GM10266 (cell line): ENCODE data around the gene CPXM2.

Experiments used
- DNase-seq: peaks from one replicate; pipeline ENCODE4 v3.0.0; 2012; ENCODE audit errors: extremely low spot score
- TF ChIP-seq, protein P1 (sequence below): IDR thresholded peaks from 2 replicates; pipeline ENCODE4 v1.5.1; 2012; ENCODE audit warnings: mild to moderate bottlenecking, low read depth; ENCODE audit not compliant: control insufficient read depth, insufficient read depth; ENCODE audit errors: missing control alignments

CPXM2 gene

DNA sequence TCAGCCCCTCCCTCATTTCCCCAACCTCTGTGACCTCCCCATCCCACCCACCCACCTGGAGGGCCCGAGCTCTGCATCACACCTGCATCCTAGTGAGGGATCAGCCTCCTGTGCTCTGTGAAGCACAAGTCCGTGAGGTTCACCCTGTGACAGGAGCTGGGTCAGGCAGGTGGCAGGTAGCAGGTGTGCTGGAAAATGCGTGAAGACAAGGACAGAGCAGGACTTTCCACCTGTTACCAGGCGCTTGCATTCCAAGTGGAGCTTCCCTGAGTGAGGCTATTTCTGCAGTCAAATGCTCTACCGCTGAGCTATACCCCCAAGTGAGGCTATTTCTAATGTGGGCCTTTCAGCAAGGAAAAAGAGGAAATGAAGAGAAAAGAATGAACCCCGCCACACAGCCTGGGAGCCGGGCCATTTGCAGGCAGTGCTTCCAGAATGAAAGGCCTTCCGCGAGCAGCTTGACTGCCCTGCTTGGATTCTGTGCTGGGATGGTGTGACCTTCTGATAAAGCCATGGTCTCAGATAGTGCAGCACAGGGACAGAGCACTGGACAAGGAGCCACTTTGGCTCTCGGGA is 13.3 kb upstream of the CPXM2 start:
- TF ChIP-seq, protein P1, sequence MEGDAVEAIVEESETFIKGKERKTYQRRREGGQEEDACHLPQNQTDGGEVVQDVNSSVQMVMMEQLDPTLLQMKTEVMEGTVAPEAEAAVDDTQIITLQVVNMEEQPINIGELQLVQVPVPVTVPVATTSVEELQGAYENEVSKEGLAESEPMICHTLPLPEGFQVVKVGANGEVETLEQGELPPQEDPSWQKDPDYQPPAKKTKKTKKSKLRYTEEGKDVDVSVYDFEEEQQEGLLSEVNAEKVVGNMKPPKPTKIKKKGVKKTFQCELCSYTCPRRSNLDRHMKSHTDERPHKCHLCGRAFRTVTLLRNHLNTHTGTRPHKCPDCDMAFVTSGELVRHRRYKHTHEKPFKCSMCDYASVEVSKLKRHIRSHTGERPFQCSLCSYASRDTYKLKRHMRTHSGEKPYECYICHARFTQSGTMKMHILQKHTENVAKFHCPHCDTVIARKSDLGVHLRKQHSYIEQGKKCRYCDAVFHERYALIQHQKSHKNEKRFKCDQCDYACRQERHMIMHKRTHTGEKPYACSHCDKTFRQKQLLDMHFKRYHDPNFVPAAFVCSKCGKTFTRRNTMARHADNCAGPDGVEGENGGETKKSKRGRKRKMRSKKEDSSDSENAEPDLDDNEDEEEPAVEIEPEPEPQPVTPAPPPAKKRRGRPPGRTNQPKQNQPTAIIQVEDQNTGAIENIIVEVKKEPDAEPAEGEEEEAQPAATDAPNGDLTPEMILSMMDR = no peak
- no peak for DNase-seq

- no peak for DNase-seq
Measured at GRCh38 chr10:123903621-123904020, 12.0 kb upstream of the CPXM2 start.

GRCh38 chr10:123901621-123902020 is 10.0 kb upstream of the CPXM2 start:
- no peak for DNase-seq

More at GRCh38 chr10:123903621-123904020, 12.0 kb upstream of the CPXM2 start:
- TF ChIP-seq, protein P1 = no peak

GRCh38 chr10:123897146-123897545 is 5.5 kb upstream of the CPXM2 start:
- no peak for DNase-seq
- TF ChIP-seq, protein P1 = peak; percentile 27

More at GRCh38 chr10:123901621-123902020, 10.0 kb upstream of the CPXM2 start:
- TF ChIP-seq, protein P1 = no peak

GRCh38 chr10:123896246-123896927 is 4.8 kb upstream of the CPXM2 start:
- DNase-seq = no peak
- TF ChIP-seq, protein P1 = no peak

- TF ChIP-seq, protein P1 = no peak
- no peak for DNase-seq
Measured at GRCh38 chr10:123893651-123894050, 2.0 kb upstream of the CPXM2 start.

GRCh38 chr10:123890756-123891143 is 857 bp downstream of the CPXM2 start:
- no peak for DNase-seq
- TF ChIP-seq, protein P1 = no peak
